ENCODE data around the gene NEK1.

- TF ChIP-seq POLR2A (IDR thresholded peaks at IDR 0.05), result no peak
- TF ChIP-seq CTCF (IDR thresholded peaks at IDR 0.05), result no peak
These were observed 46.8 kb downstream of the NEK1 start for GRCh38 chr4:169565606-169566005.
